Gastroesophageal sphincter (tissue), 4 donors: ENCODE data around the gene JARID2. TPM values are rescaled to one million over a fixed set of nuclear protein-coding genes. Genes with fewer than 3 reads are reported as not detected.
A peak's percentile ranks its signal among the peaks of the same experiment; 100 is the strongest.

Experiments
- ATAC-seq: fragments of 150-250 bp; one replicate; pipeline ENCODE4 v1.9.1; 2016; ENCODE audit warnings: mild to moderate bottlenecking, moderate library complexity
- H3K27ac ChIP-seq, 4 donors: fragments of 200-600 bp; sonication (generic) in 3 of 4; 1 replicate in 3 of 4; 2 replicates in 1 of 4; pipeline ENCODE4 v1.5.1; 2016 to 2019
- H3K27me3 ChIP-seq: fragments of 200-600 bp; sonication (generic); one replicate; pipeline ENCODE4 v1.5.1; 2019
- H3K36me3 ChIP-seq, 2 donors: fragments of 200-600 bp; sonication (generic); one replicate each; pipeline ENCODE4 v1.5.1; 2019; ENCODE audit warnings: control low read depth in 1 of 2
- H3K4me1 ChIP-seq, 3 donors: fragments of 200-600 bp; sonication (generic); 1 replicate in 2 of 3; 2 replicates in 1 of 3; pipeline ENCODE4 v1.5.1; 2016 to 2019; ENCODE audit warnings: control low read depth in 2 of 3
- H3K4me3 ChIP-seq, 2 donors: fragments of 200-600 bp; sonication (generic); one replicate each; pipeline ENCODE4 v1.5.1; 2019; ENCODE audit warnings: mild to moderate bottlenecking in 1 of 2, moderate library complexity in 1 of 2
- H3K9me3 ChIP-seq, 3 donors: fragments of 200-600 bp; sonication (generic); one replicate each; pipeline ENCODE4 v1.5.1; 2017 to 2019; ENCODE audit warnings: control low read depth in 2 of 3
- CTCF ChIP-seq, 4 experiments: fragments of 200-600 bp in 2 of 4; fragments of 450-650 bp in 2 of 4; sonication (generic) in 1 of 4; IDR thresholded peaks; one replicate each; pipeline ENCODE4 v1.5.1; 2017 to 2019; ENCODE audit warnings: antibody characterized with exemption in 4 of 4, mild to moderate bottlenecking in 2 of 4, moderate library complexity in 2 of 4
- EP300 ChIP-seq: sonication (generic); formaldehyde crosslinking; IDR thresholded peaks from one replicate; pipeline ENCODE4 v1.6.1; 2017; ENCODE audit warnings: antibody characterized with exemption, mild to moderate bottlenecking
- POLR2A ChIP-seq, 2 donors: fragments of 450-650 bp; IDR thresholded peaks; one replicate each; pipeline ENCODE4 v1.6.1; 2017; ENCODE audit warnings: antibody characterized with exemption in 2 of 2, mild to moderate bottlenecking in 2 of 2, moderate library complexity in 1 of 2
- POLR2AphosphoS5 ChIP-seq: sonication (generic); formaldehyde crosslinking; IDR thresholded peaks from one replicate; pipeline ENCODE4 v1.6.1; 2017; ENCODE audit warnings: antibody characterized with exemption
- WGBS, 2 donors: methylation state at CpG; one replicate each; pipeline ENCODE4 v1.1.5; 2018; ENCODE audit warnings: low coverage in 1 of 2; 5-methylcytosine and 5-hydroxymethylcytosine counted together
- total RNA-seq, 4 donors: library from RNA; depleted of rRNA; stranded (reverse); fragments of >200 nt; gene quantifications; one replicate each; pipeline ENCODE4 v1.1.0, GENCODE V29; 2016

Gene JARID2
- total RNA-seq: 10 to 100 TPM in 1 of 4 donors, 1 to 10 TPM in 3; 6.8 to 12.3 (median 8.5) TPM

GRCh38 chr6:15245361-15246216 is at the start of gene JARID2:
Gene JARID2, plus strand, starts transcription at chr6:15246069. Its CDS starts 471 bp downstream, at chr6:15246540.
- TF ChIP-seq POLR2AphosphoS5 (peak; percentile 86), POLR2A (IDR thresholded peaks at IDR 0.05) (peak; percentile 71 to 79), CTCF (IDR thresholded peaks at IDR 0.05) (peak in 3 of 4 experiments; percentile 16 to 37 (median 25)), EP300 (no peak)
- peak within 1 kb of the TSS; percentile 64 to 86 for H3K4me3 ChIP-seq
- no peaks in the 10 kb centered on the region for H3K36me3 ChIP-seq
- H3K27ac ChIP-seq: peak within 1 kb of the TSS; percentile 75 to 98 (median 95)
- H3K4me1 ChIP-seq: peaks cover 0 to 44% (median 2%) of the 10 kb centered on the region in 3 donors
- no peaks in the 10 kb centered on the region for H3K27me3 ChIP-seq
- no peaks in the 10 kb centered on the region for H3K9me3 ChIP-seq
- ATAC-seq: peak; percentile 87
- 0 to 2% methylated on average over 15 to 18 of the region's 59 CpGs for WGBS, 2 donors

- Histone ChIP-seq H3K4me1 (no peaks in the 10 kb centered on the region), H3K27ac (no peak overlapping the region), H3K36me3 (no peaks in the 10 kb centered on the region), H3K9me3 (no peaks in the 10 kb centered on the region), H3K27me3 (no peaks in the 10 kb centered on the region), H3K4me3 (no peak overlapping the region)
- TF ChIP-seq CTCF (IDR thresholded peaks at IDR 0.05): no peak
- TF ChIP-seq POLR2AphosphoS5: no peak
- TF ChIP-seq POLR2A (IDR thresholded peaks at IDR 0.05): no peak
- no peak for TF ChIP-seq EP300
- no peak for ATAC-seq
- 71 to 83% methylated on average over 2 to 5 of the region's 5 CpGs for WGBS, 2 donors
These were observed 45.8 kb upstream of the JARID2 start for GRCh38 chr6:15200087-15200486.

- H3K4me3 ChIP-seq: no peak overlapping the region
- 89 to 100% methylated on average over 3 of the region's 4 CpGs for WGBS, 2 donors
- H3K36me3 ChIP-seq: no peaks in the 10 kb centered on the region
- H3K27me3 ChIP-seq: no peaks in the 10 kb centered on the region
- no peak overlapping the region for H3K27ac ChIP-seq
- no peaks in the 10 kb centered on the region for H3K9me3 ChIP-seq
- H3K4me1 ChIP-seq: no peaks in the 10 kb centered on the region
- no peak for ATAC-seq
- TF ChIP-seq POLR2A (IDR thresholded peaks at IDR 0.05) (no peak), POLR2AphosphoS5 (no peak), CTCF (IDR thresholded peaks at IDR 0.05) (no peak), EP300 (no peak)
These were observed 40.5 kb upstream of the JARID2 start for GRCh38 chr6:15205321-15205720.

- WGBS, 2 donors: 100% methylated on average over 1 of the region's 2 CpGs; no CpG with 5 or more reads in 1 of the 2 donors
- H3K27ac ChIP-seq: no peak overlapping the region
- no peaks in the 10 kb centered on the region for H3K9me3 ChIP-seq
- no peaks in the 10 kb centered on the region for H3K4me1 ChIP-seq
- TF ChIP-seq EP300 (no peak), CTCF (IDR thresholded peaks at IDR 0.05) (no peak), POLR2A (IDR thresholded peaks at IDR 0.05) (no peak), POLR2AphosphoS5 (no peak)
- no peak for ATAC-seq
- no peaks in the 10 kb centered on the region for H3K27me3 ChIP-seq
- H3K4me3 ChIP-seq: no peak overlapping the region
- H3K36me3 ChIP-seq: no peaks in the 10 kb centered on the region
These were observed 39.0 kb upstream of the JARID2 start for GRCh38 chr6:15206887-15207286.

GRCh38 chr6:15207923-15208322 is 37.9 kb upstream of the JARID2 start:
- no peak for TF ChIP-seq POLR2AphosphoS5
- TF ChIP-seq CTCF (IDR thresholded peaks at IDR 0.05): no peak
- no peak for TF ChIP-seq EP300
- TF ChIP-seq POLR2A (IDR thresholded peaks at IDR 0.05): no peak
- Histone ChIP-seq H3K4me1 (no peaks in the 10 kb centered on the region), H3K9me3 (no peaks in the 10 kb centered on the region), H3K27me3 (no peaks in the 10 kb centered on the region), H3K36me3 (no peaks in the 10 kb centered on the region), H3K27ac (no peak overlapping the region), H3K4me3 (no peak overlapping the region)
- no peak for ATAC-seq
- WGBS, 2 donors: 80 to 83% methylated on average over 2 of the region's 3 CpGs
